ENCODE measurements around the gene CDH8. TPM values are rescaled to one million over a fixed set of nuclear protein-coding genes. Genes with fewer than 3 reads are reported as not detected.

The CDH8 gene
- total RNA-seq (2022) (1.4 and 1.7 TPM in 2 replicates), Bru-seq, nascent RNA (percentile 26 among the genes with signal in this experiment), BruChase-seq, experiment 1, labeled RNA remaining after a 2-hour chase (percentile 24 among the genes with signal in this experiment), BruChase-seq, experiment 2, labeled RNA remaining after a 6-hour chase (percentile 18 among the genes with signal in this experiment)
- long read RNA-seq, partial matches to known transcripts, result 1 of 5 reads
- long read RNA-seq, other reads (novel, unspliced or antisense), result 4 of 5 reads

GRCh38 chr16:62036101-62036801 is at the start of gene CDH8:
Gene CDH8, minus strand, starts transcription at chr16:62036438. Its CDS starts 15,035 bp downstream, at chr16:62021403.
- no peak within 1 kb of the TSS for H3K27ac Mint-ChIP-seq (ENCODE audit: unreplicated experiment)
- no peaks in the 10 kb centered on the region for H3K27me3 Mint-ChIP-seq (ENCODE audit: insufficient read depth, unreplicated experiment)
- TF ChIP-seq, protein P1, sequence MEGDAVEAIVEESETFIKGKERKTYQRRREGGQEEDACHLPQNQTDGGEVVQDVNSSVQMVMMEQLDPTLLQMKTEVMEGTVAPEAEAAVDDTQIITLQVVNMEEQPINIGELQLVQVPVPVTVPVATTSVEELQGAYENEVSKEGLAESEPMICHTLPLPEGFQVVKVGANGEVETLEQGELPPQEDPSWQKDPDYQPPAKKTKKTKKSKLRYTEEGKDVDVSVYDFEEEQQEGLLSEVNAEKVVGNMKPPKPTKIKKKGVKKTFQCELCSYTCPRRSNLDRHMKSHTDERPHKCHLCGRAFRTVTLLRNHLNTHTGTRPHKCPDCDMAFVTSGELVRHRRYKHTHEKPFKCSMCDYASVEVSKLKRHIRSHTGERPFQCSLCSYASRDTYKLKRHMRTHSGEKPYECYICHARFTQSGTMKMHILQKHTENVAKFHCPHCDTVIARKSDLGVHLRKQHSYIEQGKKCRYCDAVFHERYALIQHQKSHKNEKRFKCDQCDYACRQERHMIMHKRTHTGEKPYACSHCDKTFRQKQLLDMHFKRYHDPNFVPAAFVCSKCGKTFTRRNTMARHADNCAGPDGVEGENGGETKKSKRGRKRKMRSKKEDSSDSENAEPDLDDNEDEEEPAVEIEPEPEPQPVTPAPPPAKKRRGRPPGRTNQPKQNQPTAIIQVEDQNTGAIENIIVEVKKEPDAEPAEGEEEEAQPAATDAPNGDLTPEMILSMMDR (IDR thresholded peaks at IDR 0.05; ENCODE audit: insufficient read depth in 1 of 2, low read depth in 1 of 2, low read length in 1 of 2, severe bottlenecking in 1 of 2, unreplicated experiment in 1 of 2), result no peak
- ChIA-PET POLR2A (no interaction called here), CTCF (no interaction called here)
- BruUV-seq (replicated peaks), result no TSS peak
- intact Hi-C loops (cut with micrococcal nuclease; ENCODE audit: unreplicated experiment), result no loop called here
- peaks cover 8% of the 10 kb centered on the region; the same call in 1 of the 2 replicates for H3K4me1 ChIP-seq
- no peak within 1 kb of the TSS for H3K4me3 Mint-ChIP-seq (ENCODE audit: unreplicated experiment)
- no peak for DNase-seq
- H3K36me3 Mint-ChIP-seq (ENCODE audit: insufficient read depth, unreplicated experiment), result no peaks in the 10 kb centered on the region
- no peaks in the 10 kb centered on the region for H3K36me3 ChIP-seq (ENCODE audit: control insufficient read depth, insufficient read depth, low read length)
- H3K9me3 Mint-ChIP-seq (ENCODE audit: unreplicated experiment), result no peaks in the 10 kb centered on the region
- H3K27me3 ChIP-seq (replicated peaks; ENCODE audit: control insufficient read depth, insufficient read depth, low read length), result no peaks in the 10 kb centered on the region
- no peak within 1 kb of the TSS for H3K4me3 ChIP-seq (ENCODE audit: low read depth, low read length)
- H3K9me3 ChIP-seq, result no peaks in the 10 kb centered on the region
- H3K4me1 Mint-ChIP-seq (ENCODE audit: low read depth, unreplicated experiment), result peaks cover 20% of the 10 kb centered on the region

- Mint-ChIP-seq H3K27ac (ENCODE audit: unreplicated experiment) (no peak overlapping the region), H3K4me3 (ENCODE audit: unreplicated experiment) (no peak overlapping the region), H3K27me3 (ENCODE audit: insufficient read depth, unreplicated experiment) (peaks cover 10% of the 10 kb centered on the region), H3K9me3 (ENCODE audit: unreplicated experiment) (no peaks in the 10 kb centered on the region), H3K36me3 (ENCODE audit: insufficient read depth, unreplicated experiment) (no peaks in the 10 kb centered on the region), H3K4me1 (ENCODE audit: low read depth, unreplicated experiment) (no peaks in the 10 kb centered on the region)
- intact Hi-C loops (cut with micrococcal nuclease; ENCODE audit: unreplicated experiment), result no loop called here
- DNase-seq, result no peak
- H3K4me3 ChIP-seq (ENCODE audit: low read depth, low read length), result no peak overlapping the region
- H3K36me3 ChIP-seq (ENCODE audit: control insufficient read depth, insufficient read depth, low read length), result no peaks in the 10 kb centered on the region
- TF ChIP-seq, protein P1 (IDR thresholded peaks at IDR 0.05; ENCODE audit: insufficient read depth in 1 of 2, low read depth in 1 of 2, low read length in 1 of 2, severe bottlenecking in 1 of 2, unreplicated experiment in 1 of 2), result no peak
- no peaks in the 10 kb centered on the region for H3K4me1 ChIP-seq
- ChIA-PET CTCF (no interaction called here), POLR2A (no interaction called here)
- no TSS peak for BruUV-seq (replicated peaks)
- H3K9me3 ChIP-seq, result no peaks in the 10 kb centered on the region
- no peaks in the 10 kb centered on the region for H3K27me3 ChIP-seq (replicated peaks; ENCODE audit: control insufficient read depth, insufficient read depth, low read length)
Observed at GRCh38 chr16:62079236-62079635, 43.0 kb upstream of the CDH8 start.

- TF ChIP-seq, protein P1 (IDR thresholded peaks at IDR 0.05; ENCODE audit: insufficient read depth in 1 of 2, low read depth in 1 of 2, low read length in 1 of 2, severe bottlenecking in 1 of 2, unreplicated experiment in 1 of 2), result peak; percentile 38 to 43
- Mint-ChIP-seq H3K4me1 (ENCODE audit: low read depth, unreplicated experiment) (no peaks in the 10 kb centered on the region), H3K27ac (ENCODE audit: unreplicated experiment) (no peak overlapping the region), H3K36me3 (ENCODE audit: insufficient read depth, unreplicated experiment) (no peaks in the 10 kb centered on the region), H3K9me3 (ENCODE audit: unreplicated experiment) (no peaks in the 10 kb centered on the region), H3K27me3 (ENCODE audit: insufficient read depth, unreplicated experiment) (peaks cover 11% of the 10 kb centered on the region), H3K4me3 (ENCODE audit: unreplicated experiment) (no peak overlapping the region)
- ChIA-PET CTCF (interaction anchor here (0.5 to 1.0 kb wide), 2 partner anchors 133 to 472 kb away, joined by 3 read pairs; no protein-coding TSS in a partner anchor), POLR2A (no interaction called here)
- peak; percentile 38 to 40 for DNase-seq
- H3K4me3 ChIP-seq (ENCODE audit: low read depth, low read length), result no peak overlapping the region
- no TSS peak for BruUV-seq (replicated peaks)
- H3K4me1 ChIP-seq, result no peaks in the 10 kb centered on the region
- intact Hi-C loops (cut with micrococcal nuclease; ENCODE audit: unreplicated experiment), result no loop called here
- H3K36me3 ChIP-seq (ENCODE audit: control insufficient read depth, insufficient read depth, low read length), result no peaks in the 10 kb centered on the region
- H3K9me3 ChIP-seq, result no peaks in the 10 kb centered on the region
- no peaks in the 10 kb centered on the region for H3K27me3 ChIP-seq (replicated peaks; ENCODE audit: control insufficient read depth, insufficient read depth, low read length)
Observed at GRCh38 chr16:62077998-62078397, 41.8 kb upstream of the CDH8 start.

All from Caco-2 (cell line).